GM21423 (cell line): ENCODE results near the gene RAB20.
"Not testable (repeated sequence)": the region's sequence is repeated elsewhere in the genome, so short reads cannot be mapped to it uniquely, and the experiment has no call there.

Source experiments
- ATAC-seq: cut with Tn5 transposase; IDR thresholded peaks from one replicate; pipeline ENCODE4 v1.9.1; 2021; ENCODE audit warnings: mild to moderate bottlenecking, moderate library complexity; ENCODE audit not compliant: unreplicated experiment

The RAB20 gene

GRCh38 chr13:110576070-110576394 is 14.5 kb upstream of the RAB20 start:
- no peak for ATAC-seq

- peak; percentile 77 for ATAC-seq
These were observed 14.0 kb upstream of the RAB20 start for GRCh38 chr13:110575322-110576069.

GRCh38 chr13:110574161-110574560 is 12.6 kb upstream of the RAB20 start:
- no peak for ATAC-seq

- ATAC-seq, result peak; percentile 55
These were observed 11.2 kb upstream of the RAB20 start for GRCh38 chr13:110572778-110573118.

GRCh38 chr13:110571896-110572777 is 10.6 kb upstream of the RAB20 start:
- ATAC-seq, result no peak

- ATAC-seq, result no peak
These were observed 9.4 kb upstream of the RAB20 start for GRCh38 chr13:110570886-110571285.

GRCh38 chr13:110569962-110570361 is 8.4 kb upstream of the RAB20 start:
- not testable (repeated sequence) for ATAC-seq

- ATAC-seq, result no peak
These were observed 7.1 kb upstream of the RAB20 start for GRCh38 chr13:110568612-110569011.

- no peak for ATAC-seq
These were observed 4.6 kb upstream of the RAB20 start for GRCh38 chr13:110566171-110566570.

- no peak for ATAC-seq
These were observed 3.8 kb upstream of the RAB20 start for GRCh38 chr13:110565296-110565695.

GRCh38 chr13:110564472-110564985 is 3.0 kb upstream of the RAB20 start:
- no peak for ATAC-seq

- ATAC-seq, result no peak
These were observed 1.9 kb upstream of the RAB20 start for GRCh38 chr13:110563463-110563774.

- no peak for ATAC-seq
These were observed 1.4 kb upstream of the RAB20 start for GRCh38 chr13:110562696-110563462.

- ATAC-seq, result no peak
These were observed 595 bp upstream of the RAB20 start for GRCh38 chr13:110562036-110562597.

GRCh38 chr13:110560601-110561343 is 750 bp downstream of the RAB20 start:
- ATAC-seq, result peak; percentile 5

- ATAC-seq, result no peak
These were observed 1.5 kb downstream of the RAB20 start for GRCh38 chr13:110559986-110560385.

- no peak for ATAC-seq
These were observed 2.0 kb downstream of the RAB20 start for GRCh38 chr13:110559429-110559943.

- no peak for ATAC-seq
These were observed 3.8 kb downstream of the RAB20 start for GRCh38 chr13:110557610-110558305.

- no peak for ATAC-seq
These were observed 4.4 kb downstream of the RAB20 start for GRCh38 chr13:110557082-110557481.

GRCh38 chr13:110556224-110556606 is 5.3 kb downstream of the RAB20 start:
- ATAC-seq, result no peak
